GM10266 (cell line): Measurements from ENCODE around the gene TMEM115.

Experiments used
- DNase-seq: peaks from one replicate; pipeline ENCODE4 v3.0.0; 2012; ENCODE audit errors: extremely low spot score
- CTCF ChIP-seq: IDR thresholded peaks from 2 replicates; pipeline ENCODE4 v1.5.1; 2012; ENCODE audit warnings: mild to moderate bottlenecking, low read depth; ENCODE audit not compliant: control insufficient read depth, insufficient read depth; ENCODE audit errors: missing control alignments

The TMEM115 gene, protein sequence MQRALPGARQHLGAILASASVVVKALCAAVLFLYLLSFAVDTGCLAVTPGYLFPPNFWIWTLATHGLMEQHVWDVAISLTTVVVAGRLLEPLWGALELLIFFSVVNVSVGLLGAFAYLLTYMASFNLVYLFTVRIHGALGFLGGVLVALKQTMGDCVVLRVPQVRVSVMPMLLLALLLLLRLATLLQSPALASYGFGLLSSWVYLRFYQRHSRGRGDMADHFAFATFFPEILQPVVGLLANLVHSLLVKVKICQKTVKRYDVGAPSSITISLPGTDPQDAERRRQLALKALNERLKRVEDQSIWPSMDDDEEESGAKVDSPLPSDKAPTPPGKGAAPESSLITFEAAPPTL

GRCh38 chr3:50358911-50359759 lies at the start of gene TMEM115:
Gene TMEM115, minus strand, starts transcription at chr3:50359521. Its CDS starts 458 bp downstream, at chr3:50359063.
- peak; percentile 97 for DNase-seq
- TF ChIP-seq CTCF: no peak

DNA sequence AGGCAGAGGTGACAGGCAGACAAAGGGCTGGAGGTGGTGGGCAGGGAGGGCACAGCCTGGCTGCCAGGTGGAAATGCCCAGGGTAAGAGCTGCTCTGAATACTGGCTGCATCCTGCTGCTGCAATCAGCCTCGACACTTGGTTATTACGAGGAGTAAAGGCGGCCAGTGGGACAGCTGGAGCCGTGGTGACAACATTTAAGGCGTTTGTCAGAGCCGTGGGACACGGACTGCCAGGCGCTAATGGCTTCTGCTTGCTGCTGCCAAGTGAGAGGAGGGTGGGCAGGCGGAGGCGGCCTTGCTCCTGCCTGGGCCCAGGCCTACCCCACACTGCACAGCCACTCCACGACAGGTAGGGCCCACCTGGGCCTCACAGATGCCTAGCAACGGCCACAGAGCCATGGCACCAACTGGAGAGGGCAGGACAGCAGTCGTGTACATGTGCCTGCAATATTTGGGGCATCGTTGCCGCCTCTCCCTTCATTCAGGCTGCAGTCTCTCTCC lies 49.2 kb upstream of the TMEM115 start:
- no peak for TF ChIP-seq CTCF

GRCh38 chr3:50406487-50406886 lies 47.2 kb upstream of the TMEM115 start:
- DNase-seq: no peak
- TF ChIP-seq CTCF: no peak

More for the DNA sequence above, 49.2 kb upstream of the TMEM115 start:
- no peak for DNase-seq

GRCh38 chr3:50405249-50405648 lies 45.9 kb upstream of the TMEM115 start:
- DNase-seq: no peak
- no peak for TF ChIP-seq CTCF

DNA sequence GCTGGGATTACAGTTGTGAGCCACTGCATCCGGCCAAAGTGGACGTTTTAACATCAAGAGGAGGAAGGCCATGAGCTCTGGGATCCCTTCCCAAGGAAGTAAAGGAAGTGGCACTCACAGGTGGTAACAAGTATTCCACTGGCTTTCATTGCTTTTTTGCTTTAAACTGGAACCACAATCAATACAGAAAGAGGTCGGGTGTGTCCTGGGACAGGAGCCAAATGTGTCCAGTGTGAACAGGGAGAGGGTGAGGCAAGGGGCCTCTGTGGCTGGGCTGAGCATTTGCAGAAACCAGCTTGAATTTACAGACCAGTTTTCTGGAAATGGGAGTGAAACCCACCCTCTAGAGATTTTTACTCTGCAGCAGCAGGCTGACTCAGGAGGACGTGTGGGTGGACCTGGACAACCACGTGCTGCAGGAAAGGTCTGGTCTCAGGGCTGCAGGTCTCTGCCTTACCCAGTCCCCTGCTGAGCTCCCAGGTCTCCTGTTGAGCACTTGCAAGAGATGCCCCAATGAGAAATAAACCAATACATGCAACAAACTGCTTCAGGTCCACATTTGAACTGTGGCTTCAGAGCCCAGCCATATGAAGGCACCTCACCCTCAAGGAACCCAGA lies 42.8 kb upstream of the TMEM115 start:
- no peak for DNase-seq
- TF ChIP-seq CTCF: no peak

DNA sequence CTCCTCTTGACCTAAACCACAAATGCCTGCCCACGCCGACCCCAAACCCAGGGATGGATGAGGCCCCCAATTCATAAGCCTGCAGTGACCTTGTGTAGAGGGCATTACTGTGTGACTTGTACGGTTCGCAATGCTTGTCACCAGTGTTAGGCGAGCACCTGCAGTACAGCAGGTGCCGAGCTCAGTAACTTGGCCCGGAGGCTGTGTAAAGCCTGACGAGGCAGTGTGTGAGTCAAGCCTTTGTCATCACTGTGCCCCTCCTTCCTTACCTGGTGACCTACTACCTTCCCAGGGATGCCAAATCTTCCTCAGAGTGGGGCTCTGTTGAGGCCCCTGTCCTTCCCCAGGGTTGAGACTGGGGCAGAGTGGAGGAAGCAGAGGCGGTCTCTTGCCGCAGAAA lies 37.2 kb upstream of the TMEM115 start:
- no peak for DNase-seq
- no peak for TF ChIP-seq CTCF
